Measurements from ENCODE around the gene SLC9A9.

DNA sequence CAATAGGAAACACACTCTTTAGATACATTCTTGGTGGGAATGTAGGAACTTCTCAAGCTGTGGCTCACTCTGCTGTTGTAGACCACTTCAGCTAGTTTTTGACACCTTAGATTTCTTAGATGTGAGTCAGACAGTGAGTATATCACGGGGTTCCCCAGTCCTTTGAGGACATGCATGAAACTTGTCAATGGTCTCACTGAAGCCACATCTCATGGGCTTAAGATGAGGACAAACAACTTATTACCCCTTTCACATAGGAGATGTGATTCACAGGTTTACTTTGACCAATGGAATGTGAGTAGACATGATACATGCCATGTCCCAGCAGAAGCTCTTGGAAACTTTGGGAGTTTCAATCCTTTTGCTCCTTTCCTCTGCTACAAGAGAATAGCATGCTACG, 403.1 kb downstream of the SLC9A9 start:
- TF ChIP-seq, protein P1, sequence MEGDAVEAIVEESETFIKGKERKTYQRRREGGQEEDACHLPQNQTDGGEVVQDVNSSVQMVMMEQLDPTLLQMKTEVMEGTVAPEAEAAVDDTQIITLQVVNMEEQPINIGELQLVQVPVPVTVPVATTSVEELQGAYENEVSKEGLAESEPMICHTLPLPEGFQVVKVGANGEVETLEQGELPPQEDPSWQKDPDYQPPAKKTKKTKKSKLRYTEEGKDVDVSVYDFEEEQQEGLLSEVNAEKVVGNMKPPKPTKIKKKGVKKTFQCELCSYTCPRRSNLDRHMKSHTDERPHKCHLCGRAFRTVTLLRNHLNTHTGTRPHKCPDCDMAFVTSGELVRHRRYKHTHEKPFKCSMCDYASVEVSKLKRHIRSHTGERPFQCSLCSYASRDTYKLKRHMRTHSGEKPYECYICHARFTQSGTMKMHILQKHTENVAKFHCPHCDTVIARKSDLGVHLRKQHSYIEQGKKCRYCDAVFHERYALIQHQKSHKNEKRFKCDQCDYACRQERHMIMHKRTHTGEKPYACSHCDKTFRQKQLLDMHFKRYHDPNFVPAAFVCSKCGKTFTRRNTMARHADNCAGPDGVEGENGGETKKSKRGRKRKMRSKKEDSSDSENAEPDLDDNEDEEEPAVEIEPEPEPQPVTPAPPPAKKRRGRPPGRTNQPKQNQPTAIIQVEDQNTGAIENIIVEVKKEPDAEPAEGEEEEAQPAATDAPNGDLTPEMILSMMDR (IDR thresholded peaks at IDR 0.05) = no peak
- TF ChIP-seq POLR2A (IDR thresholded peaks at IDR 0.05) = no peak

Measured in uterus (tissue), 2 donors.